CD4-positive, alpha-beta T cell (primary cell): ENCODE results near the gene OLFML1. TPM values are rescaled to one million over a fixed set of nuclear protein-coding genes. Genes with fewer than 3 reads are reported as not detected.
"Not testable (repeated sequence)": the region's sequence is repeated elsewhere in the genome, so short reads cannot be mapped to it uniquely, and the experiment has no call there.

Source experiments
- ATAC-seq: fragments of 200-7000 bp; cut with Tn5 transposase; one replicate; pipeline ENCODE4 v1.10.0; 2022; ENCODE audit warnings: mild to moderate bottlenecking; ENCODE audit not compliant: poor library complexity
- CTCF ChIA-PET: fragments of 350-600 bp; sonication (Branson Sonifier 250); formaldehyde crosslinking; loops from one replicate; lab custom pipeline; 2021; ENCODE audit warnings: antibody characterized with exemption, inconsistent platforms; lab: Charles Lee
- POLR2A ChIA-PET: fragments of 350-600 bp; sonication (Branson Sonifier 250); formaldehyde crosslinking; loops from one replicate; lab custom pipeline; 2021; ENCODE audit warnings: antibody characterized with exemption, inconsistent platforms; lab: Charles Lee
- DNase-seq, 14 experiments: peaks; one replicate each; pipeline ENCODE4 v3.0.0-alpha.2; 2013 to 2020; ENCODE audit warnings: mixed read lengths in 2 of 14
- H3K27ac ChIP-seq, 2 donors: one replicate each; pipeline versions ENCODE4 v1.5.1 to v1.7.0; 2013; ENCODE audit warnings: low read length in 2 of 2, low read depth in 1 of 2, mild to moderate bottlenecking in 1 of 2
- H3K27me3 ChIP-seq, 2 experiments: 1 replicate in 1 of 2; 2 replicates in 1 of 2; pipeline versions ENCODE4 v1.6.1 to v1.7.0; 2013; ENCODE audit warnings: low read length in 2 of 2, control low read depth in 1 of 2, mild to moderate bottlenecking in 1 of 2, moderate library complexity in 1 of 2; ENCODE audit not compliant: insufficient read depth in 2 of 2, control insufficient read depth in 1 of 2
- H3K36me3 ChIP-seq: one replicate; pipeline ENCODE4 v1.6.1; 2013; ENCODE audit warnings: low read length, control low read depth; ENCODE audit not compliant: insufficient read depth
- H3K4me1 ChIP-seq: one replicate; pipeline ENCODE4 v1.6.1; 2013; ENCODE audit warnings: low read length, control low read depth; ENCODE audit not compliant: insufficient read depth
- H3K4me3 ChIP-seq: one replicate; pipeline ENCODE4 v1.5.1; 2013; ENCODE audit warnings: mild to moderate bottlenecking, low read length, moderate library complexity
- H3K9me3 ChIP-seq, 2 experiments: 1 replicate in 1 of 2; 2 replicates in 1 of 2; pipeline versions ENCODE4 v1.6.1 to v1.7.0; 2013; ENCODE audit warnings: low read length in 2 of 2, mild to moderate bottlenecking in 2 of 2, control low read depth in 1 of 2, moderate library complexity in 1 of 2; ENCODE audit not compliant: control insufficient read depth in 1 of 2, insufficient read depth in 1 of 2
- H3K27ac Mint-ChIP-seq: one replicate; pipeline ENCODE4 v1.8.0; 2020; ENCODE audit warnings: mixed read lengths
- H3K27me3 Mint-ChIP-seq: one replicate; pipeline ENCODE4 v1.8.0; 2021; ENCODE audit warnings: mixed read lengths
- H3K36me3 Mint-ChIP-seq: one replicate; pipeline ENCODE4 v1.8.0; 2021; ENCODE audit warnings: low read depth, mixed read lengths
- H3K4me1 Mint-ChIP-seq: one replicate; pipeline ENCODE4 v1.8.0; 2021; ENCODE audit warnings: low read depth, mixed read lengths
- H3K4me3 Mint-ChIP-seq: one replicate; pipeline ENCODE4 v1.8.0; 2020; ENCODE audit warnings: mild to moderate bottlenecking, mixed read lengths
- H3K9me3 Mint-ChIP-seq: one replicate; pipeline ENCODE4 v1.8.0; 2020; ENCODE audit warnings: mixed read lengths
- intact Hi-C, 2 experiments: fragments of 100-400 bp; cut with DNase I in 1 of 2; cut with micrococcal nuclease in 1 of 2; formaldehyde crosslinking; loops; one replicate each; pipeline versions ENCODE4 v1.15.1 to v1.9.0; 2023 to 2025; cut with DNase I, micrococcal nuclease
- total RNA-seq, 174 experiments: library from RNA in 2 of 174; stranded (reverse) in 2 of 174; gene quantifications; one replicate each; pipeline ENCODE4 v1.2.3 and lab custom pipeline; 2021 to 2026
- TF ChIP-seq, protein P1 (sequence below): fragments of 200-600 bp; IDR thresholded peaks from one replicate; pipeline ENCODE4 v1.8.0; 2022; ENCODE audit warnings: antibody characterized with exemption, mild to moderate bottlenecking

OLFML1 gene
- total RNA-seq, 2 experiments from 2014 or later, result not detected

DNA sequence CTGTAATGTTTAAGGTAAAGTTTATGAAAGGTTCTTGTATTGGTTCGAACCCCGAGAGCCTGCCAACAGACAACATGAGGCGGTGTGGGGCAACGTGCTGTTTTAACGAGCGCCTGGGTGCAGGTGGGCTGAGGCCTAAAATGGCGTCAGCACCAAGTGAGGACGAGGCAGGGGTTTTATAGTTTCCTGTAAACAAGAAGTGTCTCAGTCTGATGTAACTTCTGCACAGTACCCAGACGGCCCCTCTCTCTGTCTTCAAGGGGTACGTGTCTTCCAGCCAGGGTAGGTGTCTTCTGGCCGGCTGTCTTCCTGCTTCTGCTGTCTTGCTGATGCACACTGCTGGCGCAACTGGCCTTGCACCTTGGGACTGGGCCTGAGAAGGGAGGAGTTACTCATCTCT, 31.2 kb downstream of the OLFML1 start:
- peak; percentile 8 for ATAC-seq
- Mint-ChIP-seq H3K27ac (peak overlapping the region; percentile 87), H3K9me3 (peaks cover 3% of the 10 kb centered on the region), H3K4me3 (peak overlapping the region; percentile 79), H3K27me3 (no peaks in the 10 kb centered on the region), H3K36me3 (peaks cover 9% of the 10 kb centered on the region), H3K4me1 (peaks cover 67% of the 10 kb centered on the region)
- ChIA-PET CTCF (no interaction called here), POLR2A (interaction anchor here (1.0 to 2.4 kb wide), 2 partner anchors 10 to 22 kb away, joined by 3 to 8 read pairs; no protein-coding TSS in a partner anchor)
- Histone ChIP-seq H3K4me1 (peaks cover 18% of the 10 kb centered on the region), H3K4me3 (no peak overlapping the region), H3K36me3 (no peaks in the 10 kb centered on the region), H3K27ac (no peak overlapping the region), H3K27me3 (no peaks in the 10 kb centered on the region), H3K9me3 (no peaks in the 10 kb centered on the region)
- DNase-seq, result peak in 4 of 14 experiments; percentile 4 to 41 (median 16)
- intact Hi-C loops, result loop anchor here in 1 of 2 experiments (10.0 kb wide), 1 partner anchor 1102 kb away; the partner anchor contains the start of gene APBB1
- TF ChIP-seq, protein P1, sequence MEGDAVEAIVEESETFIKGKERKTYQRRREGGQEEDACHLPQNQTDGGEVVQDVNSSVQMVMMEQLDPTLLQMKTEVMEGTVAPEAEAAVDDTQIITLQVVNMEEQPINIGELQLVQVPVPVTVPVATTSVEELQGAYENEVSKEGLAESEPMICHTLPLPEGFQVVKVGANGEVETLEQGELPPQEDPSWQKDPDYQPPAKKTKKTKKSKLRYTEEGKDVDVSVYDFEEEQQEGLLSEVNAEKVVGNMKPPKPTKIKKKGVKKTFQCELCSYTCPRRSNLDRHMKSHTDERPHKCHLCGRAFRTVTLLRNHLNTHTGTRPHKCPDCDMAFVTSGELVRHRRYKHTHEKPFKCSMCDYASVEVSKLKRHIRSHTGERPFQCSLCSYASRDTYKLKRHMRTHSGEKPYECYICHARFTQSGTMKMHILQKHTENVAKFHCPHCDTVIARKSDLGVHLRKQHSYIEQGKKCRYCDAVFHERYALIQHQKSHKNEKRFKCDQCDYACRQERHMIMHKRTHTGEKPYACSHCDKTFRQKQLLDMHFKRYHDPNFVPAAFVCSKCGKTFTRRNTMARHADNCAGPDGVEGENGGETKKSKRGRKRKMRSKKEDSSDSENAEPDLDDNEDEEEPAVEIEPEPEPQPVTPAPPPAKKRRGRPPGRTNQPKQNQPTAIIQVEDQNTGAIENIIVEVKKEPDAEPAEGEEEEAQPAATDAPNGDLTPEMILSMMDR, result no peak

DNA sequence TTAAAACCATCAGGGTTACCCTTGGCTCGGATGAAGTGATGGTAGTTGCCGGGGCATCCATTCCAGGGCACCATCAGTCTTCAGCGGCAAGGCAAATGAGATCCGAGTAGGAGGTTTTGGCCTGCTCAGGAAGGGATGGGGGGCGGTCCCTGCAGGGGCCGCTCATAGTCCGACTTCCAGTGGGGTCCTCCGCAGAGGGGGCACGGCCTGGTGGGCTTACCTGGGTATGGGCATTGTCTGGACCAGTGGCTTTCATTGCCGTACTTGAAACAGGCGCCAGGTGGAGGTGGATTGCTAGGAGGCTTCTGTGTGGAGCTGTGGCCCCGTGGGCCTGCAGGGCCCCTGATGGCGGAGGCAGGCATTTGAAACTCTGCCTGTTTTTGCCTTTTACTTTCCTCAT, 32.4 kb downstream of the OLFML1 start:
- Mint-ChIP-seq H3K4me1 (peaks cover 54% of the 10 kb centered on the region), H3K27ac (peak overlapping the region; percentile 87)
- H3K9me3 ChIP-seq, H3K4me3 ChIP-seq, H3K9me3 Mint-ChIP-seq, H3K27ac ChIP-seq, H3K36me3 Mint-ChIP-seq, DNase-seq, H3K27me3 ChIP-seq, ATAC-seq, H3K4me3 Mint-ChIP-seq, H3K27me3 Mint-ChIP-seq, CTCF ChIA-PET, H3K36me3 ChIP-seq, POLR2A ChIA-PET: not testable (repeated sequence)
- peaks cover 13% of the 10 kb centered on the region for H3K4me1 ChIP-seq
- intact Hi-C loops, result loop anchor here in 1 of 2 experiments (10.0 kb wide), 1 partner anchor 1103 kb away; the partner anchor contains the start of gene APBB1

DNA sequence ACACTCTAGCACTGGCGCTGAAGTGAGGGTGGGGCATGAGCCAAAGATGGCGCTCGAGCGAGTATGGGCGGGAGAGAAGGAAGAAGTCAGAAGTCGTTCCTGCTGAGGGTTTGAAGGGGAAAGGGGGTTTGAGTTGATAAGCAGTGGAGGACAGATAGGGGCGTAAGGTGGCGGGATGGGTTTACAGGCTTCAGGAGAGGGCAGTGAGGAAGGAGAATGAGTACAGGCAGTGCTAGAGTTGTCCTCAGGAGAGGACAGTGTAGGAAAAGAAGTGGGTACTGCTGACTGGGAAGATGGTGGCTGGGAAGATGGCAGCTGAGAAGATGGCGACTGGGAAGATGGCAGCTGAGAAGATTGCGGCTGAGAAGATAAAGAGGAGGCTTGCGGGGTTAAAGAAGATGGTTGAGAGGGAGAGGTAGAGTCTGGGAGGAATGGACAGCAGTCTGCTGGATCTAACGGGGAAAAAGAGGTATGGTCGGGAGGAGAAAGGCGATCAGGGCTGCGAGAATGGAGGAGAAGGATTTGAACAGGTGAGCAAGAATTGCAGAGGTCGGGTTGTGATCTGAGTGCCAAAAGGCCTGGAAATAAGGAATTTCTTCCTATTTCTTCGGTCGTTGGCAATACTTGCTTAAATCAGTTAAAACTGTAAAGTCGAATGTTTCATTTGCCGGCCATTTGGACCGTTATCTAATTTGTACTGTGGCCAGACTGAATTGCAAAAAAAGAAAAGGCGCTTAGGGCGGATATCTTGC, 33.7 kb downstream of the OLFML1 start:
- H3K36me3 Mint-ChIP-seq, result peaks cover 5% of the 10 kb centered on the region
- H3K27ac Mint-ChIP-seq, result peak overlapping the region; percentile 55
- Histone ChIP-seq H3K9me3 (no peaks in the 10 kb centered on the region), H3K27ac (no peak overlapping the region), H3K27me3 (no peaks in the 10 kb centered on the region), H3K4me1 (peaks cover 6% of the 10 kb centered on the region), H3K4me3 (no peak overlapping the region), H3K36me3 (no peaks in the 10 kb centered on the region)
- intact Hi-C loops, result loop anchor here in 1 of 2 experiments (10.0 kb wide), 1 partner anchor 1104 kb away; the partner anchor contains the start of gene APBB1
- no peak for DNase-seq
- ATAC-seq, result no peak
- no peak overlapping the region for H3K4me3 Mint-ChIP-seq
- peaks cover 58% of the 10 kb centered on the region for H3K4me1 Mint-ChIP-seq
- no peaks in the 10 kb centered on the region for H3K27me3 Mint-ChIP-seq
- peaks cover 3% of the 10 kb centered on the region for H3K9me3 Mint-ChIP-seq
- ChIA-PET CTCF (no interaction called here), POLR2A (no interaction called here)
- TF ChIP-seq, protein P1, result no peak
